Measurements from ENCODE around the gene HSPB9. TPM values are rescaled to one million over a fixed set of nuclear protein-coding genes. Genes with fewer than 3 reads are reported as not detected.
A peak's percentile ranks its signal among the peaks of the same experiment; 100 is the strongest.

HSPB9 gene
- total and polyA plus RNA-seq, 2 of the 8 experiments (the other 6 are each of a cell fraction or from before 2014, with no cell fraction given): 0.27 to 0.30 TPM

- H3K4me1 ChIP-seq (replicated peaks in 1 of 4; ENCODE audit: control insufficient read depth in 3 of 4, insufficient read depth in 4 of 4, low read length in 3 of 4): peaks cover 0 to 18% (median 11%) of the 10 kb centered on the region in 4 experiments; a peak in 6 of 7 replicates
- H3K79me2 ChIP-seq (ENCODE audit: control insufficient read depth in 1 of 2, insufficient read depth in 2 of 2, low read length in 2 of 2): no peaks in the 10 kb centered on the region
- peak overlapping the region; percentile 97 for H4K91ac ChIP-seq (replicated peaks; ENCODE audit: insufficient read length, low read length)
- no peak overlapping the region for H3K14ac ChIP-seq (ENCODE audit: insufficient read length)
- H2AK5ac ChIP-seq (ENCODE audit: low read depth, low read length): peak overlapping the region; percentile 94; the same call in 1 of the 2 replicates
- H2BK20ac ChIP-seq (ENCODE audit: low read length): peak overlapping the region; percentile 95
- H3K27ac ChIP-seq (ENCODE audit: low read depth, low read length): peak overlapping the region; percentile 39; the same call in 1 of the 2 replicates
- H3K9me3 ChIP-seq (ENCODE audit: insufficient read depth in 2 of 2, low read depth in 1 of 2, low read length in 1 of 2): no peaks in the 10 kb centered on the region
- peak overlapping the region; percentile 77; the same call in 1 of the 2 replicates for H2AFZ ChIP-seq (ENCODE audit: low read length)
- H4K8ac ChIP-seq (ENCODE audit: extremely low read depth, insufficient read depth, low read length): peak overlapping the region; percentile 90
- ChIA-PET CTCF (ENCODE audit: partially characterized antibody) (interaction anchor here (1.1 to 39.4 kb wide), 8 partner anchors 8 to 321 kb away, joined by 3 to 1084 read pairs (median 163); partner anchors contain the start of genes CNP, DHX58, DNAJC7 and HSPB9), POLR2A (ENCODE audit: partially characterized antibody) (interaction anchor here (0.9 to 7.2 kb wide), 4 partner anchors 13 to 141 kb away, joined by 4 to 51 read pairs (median 8); partner anchors contain the start of genes CNP, DNAJC7, HSPB9 and KAT2A)
- no peaks in the 10 kb centered on the region for H3K79me1 ChIP-seq (ENCODE audit: low read depth, low read length)
- peak overlapping the region; percentile 90 for H3K4ac ChIP-seq (replicated peaks; ENCODE audit: insufficient read length, low read depth, low read length)
- H3K23ac ChIP-seq (ENCODE audit: insufficient read length): no peak overlapping the region
- no peaks in the 10 kb centered on the region for H3K36me3 ChIP-seq (ENCODE audit: control insufficient read depth in 2 of 4, insufficient read depth in 4 of 4, low read length in 3 of 4)
- H4K5ac ChIP-seq (ENCODE audit: insufficient read length, low read depth, low read length): peak overlapping the region; percentile 24
- peak overlapping the region; percentile 93 for H3K18ac ChIP-seq (ENCODE audit: extremely low read depth, low read length)
- H3K4me3 ChIP-seq (ENCODE audit: extremely low read depth in 1 of 4, insufficient read depth in 2 of 4, low read depth in 3 of 4, low read length in 4 of 4): peak overlapping the region; percentile 39 to 60 (median 42)
- H3K56ac ChIP-seq (replicated peaks; ENCODE audit: insufficient read length, low read depth, low read length): no peak overlapping the region
- H2BK120ac ChIP-seq (replicated peaks; ENCODE audit: low read depth, low read length): no peak overlapping the region
- 42% methylated on average over 33 of the region's 51 CpGs; no CpG with 5 or more reads in 1 of the 2 experiments for WGBS, 2 experiments (ENCODE audit: extremely low coverage in 1 of 2, insufficient coverage in 1 of 2, insufficient read length in 1 of 2, insufficient replicate concordance in 2 of 2, low coverage in 1 of 2, low lambda C conversion rate in 2 of 2, missing lambda C conversion rate in 1 of 2)
- DNase-seq (ENCODE audit: low read depth in 1 of 2, low spot score in 2 of 2) (peak; percentile 84 to 100), FAIRE-seq (no peak)
- no peaks in the 10 kb centered on the region for H3K27me3 ChIP-seq (replicated peaks in 1 of 4; ENCODE audit: control insufficient read depth in 3 of 4, extremely low read depth in 1 of 4, insufficient read depth in 3 of 4, low read length in 3 of 4)
- peak overlapping the region; percentile 89 for H2BK15ac ChIP-seq (ENCODE audit: low read length)
- H2BK12ac ChIP-seq (ENCODE audit: low read depth, low read length): peak overlapping the region; percentile 99
- H3K4me2 ChIP-seq (ENCODE audit: insufficient read depth in 1 of 2, low read depth in 2 of 2, low read length in 2 of 2): peak overlapping the region; percentile 51 to 76
- peaks cover 2% of the 10 kb centered on the region; the same call in 1 of the 2 replicates for H3K23me2 ChIP-seq (ENCODE audit: low read depth, low read length)
- H3K9ac ChIP-seq (replicated peaks in 1 of 4; ENCODE audit: extremely low read depth in 1 of 4, low read depth in 3 of 4, low read length in 3 of 4): peak overlapping the region in 1 of 4 experiments; percentile 24; a peak in 1 of 7 replicates
- H4K20me1 ChIP-seq (replicated peaks in 1 of 2; ENCODE audit: control insufficient read depth in 1 of 2, insufficient read depth in 2 of 2, low read length in 2 of 2): no peaks in the 10 kb centered on the region
- peak overlapping the region; percentile 97 for H2BK5ac ChIP-seq (ENCODE audit: low read depth, low read length)
- no peak for TF ChIP-seq RAD21 (IDR thresholded peaks at IDR 0.05 in 1 of 2, conservative IDR thresholded peaks at IDR 0.05 in 1 of 2; ENCODE audit: low read depth in 2 of 2, low read length in 2 of 2)
- no peak for TF ChIP-seq ATF3 (IDR thresholded peaks at IDR 0.05; ENCODE audit: insufficient read depth, low read depth, low read length)
- no peak for TF ChIP-seq EP300 (IDR thresholded peaks at IDR 0.05; ENCODE audit: borderline replicate concordance in 1 of 2, low read depth in 2 of 2, low read length in 2 of 2)
- no peak for TF ChIP-seq KDM5A (IDR thresholded peaks at IDR 0.05; ENCODE audit: low read length)
- no peak for TF ChIP-seq EZH2 (IDR thresholded peaks at IDR 0.05; ENCODE audit: low read depth, low read length, severe bottlenecking)
- no peak for TF ChIP-seq SP4 (IDR thresholded peaks at IDR 0.05; ENCODE audit: low read length)
- no peak for TF ChIP-seq CEBPB (IDR thresholded peaks at IDR 0.05; ENCODE audit: low read depth, low read length)
- TF ChIP-seq NRF1 (IDR thresholded peaks at IDR 0.05; ENCODE audit: low read depth, low read length): no peak
- TF ChIP-seq MAX (IDR thresholded peaks at IDR 0.05): 0 out of 2 replicates have a peak, but pooled peaks have one; percentile 6
These were observed 14.7 kb upstream of the HSPB9 start for GRCh38 chr17:42107597-42108576.

All from H1 (cell line).